ENCODE results near the gene EXOC1L.

GRCh38 chr4:55801498-55801897, 18.1 kb upstream of the EXOC1L start:
- TF ChIP-seq CTCF (IDR thresholded peaks at IDR 0.05; ENCODE audit: low read depth, low read length, poor library complexity, severe bottlenecking) (no peak), EZH2phosphoT487 (IDR thresholded peaks at IDR 0.05; ENCODE audit: borderline replicate concordance, low read length) (no peak)
